Skin epidermis (tissue), 12 donors: ENCODE measurements around the gene DMGDH.

Experiments
- H3K27ac ChIP-seq, 21 experiments: fragments of 200-600 bp; sonication (generic) in 11 of 21; one replicate each; pipeline ENCODE4 v1.5.0; 2020; ENCODE audit warnings: mild to moderate bottlenecking in 3 of 21, inconsistent platforms in 2 of 21, moderate library complexity in 2 of 21
- H3K4me3 ChIP-seq, 7 experiments: fragments of 200-600 bp; sonication (generic) in 2 of 7; one replicate each; pipeline ENCODE4 v1.5.0; 2020; ENCODE audit warnings: inconsistent platforms in 2 of 7, mild to moderate bottlenecking in 2 of 7, moderate library complexity in 1 of 7

Gene DMGDH

DNA sequence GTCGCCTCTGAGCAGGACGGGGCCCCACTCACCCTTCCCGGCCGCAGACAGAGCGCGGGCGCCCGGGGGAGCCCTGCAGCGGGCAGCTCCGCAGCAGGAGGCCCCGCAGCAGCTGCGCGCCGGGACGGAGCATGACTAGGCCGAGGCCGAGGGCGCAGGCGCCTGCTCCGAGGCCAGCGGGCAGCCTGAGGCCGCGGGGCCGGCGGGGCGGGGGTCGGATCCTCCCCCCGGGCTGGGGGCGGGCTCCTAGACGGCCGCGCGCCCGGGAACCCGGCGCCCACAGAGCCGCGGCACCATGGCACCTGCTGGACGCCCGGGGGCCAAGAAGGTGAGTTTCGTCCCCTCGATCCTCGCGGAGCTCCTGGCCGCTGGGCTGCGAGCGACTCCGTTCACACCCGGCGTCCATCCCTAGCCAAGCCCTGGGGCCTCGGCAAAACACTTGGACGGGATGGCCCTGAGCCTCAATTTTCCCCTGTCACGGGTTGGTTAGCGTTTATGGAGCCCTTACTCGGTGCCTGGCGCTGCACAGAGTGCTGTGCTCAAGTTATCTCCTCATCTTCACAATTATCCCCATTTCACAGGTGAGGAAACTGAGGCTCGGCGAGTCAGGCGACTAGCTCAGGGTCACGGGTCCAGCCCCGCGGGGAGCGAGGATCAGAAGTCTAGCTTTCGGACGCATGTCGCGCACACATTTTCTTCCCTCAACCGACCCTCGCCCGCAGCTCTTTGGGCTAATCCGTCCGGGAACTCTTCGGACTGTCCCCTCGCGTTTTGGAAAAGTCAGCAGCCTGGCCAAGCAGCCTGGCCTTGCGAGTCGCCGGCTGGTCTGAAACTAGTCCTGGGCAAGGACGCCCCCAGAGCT lies at the start of gene DMGDH, which contains the start of gene BHMT2:
DMGDH (minus strand) TSS at position 187 of the 862 bp plus-strand sequence; CDS start at position 133, 54 bp downstream.
BHMT2 (plus strand) TSS at position 280 of the 862 bp plus-strand sequence; CDS start at position 296, 16 bp downstream.
- peak within 1 kb of the TSS; percentile 2 to 40 (median 21) for H3K4me3 ChIP-seq
- H3K27ac ChIP-seq: peak within 1 kb of the TSS in 8 of 21 experiments; percentile 5 to 67 (median 38)

DNA sequence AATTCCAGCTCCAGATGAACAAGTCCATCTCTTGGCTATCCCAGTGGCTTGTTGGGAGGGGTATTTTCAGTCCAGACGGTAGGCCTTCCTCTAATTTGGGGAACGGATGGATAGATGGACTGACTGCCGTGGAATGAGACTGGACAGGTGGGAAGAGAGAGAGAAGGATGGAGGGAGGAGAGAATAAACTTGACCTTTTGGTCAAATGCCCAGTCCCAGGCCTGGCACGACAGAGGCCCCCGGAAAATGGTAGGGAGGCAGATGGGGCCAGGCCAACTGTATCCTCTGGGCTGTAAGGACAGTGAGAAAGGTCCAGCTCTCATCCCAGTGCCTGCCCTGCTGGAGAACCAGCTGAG lies 43.2 kb upstream of the DMGDH start:
- Histone ChIP-seq H3K4me3 (no peak overlapping the region), H3K27ac (no peak overlapping the region)

GRCh38 chr5:79111960-79112702 lies 42.7 kb upstream of the DMGDH start:
- H3K27ac ChIP-seq: no peak overlapping the region
- no peak overlapping the region for H3K4me3 ChIP-seq

- Histone ChIP-seq H3K4me3 (no peak within 1 kb of the TSS), H3K27ac (no peak within 1 kb of the TSS)
These were observed 42.0 kb upstream of the DMGDH start, which contains the start of gene BHMT for GRCh38 chr5:79111387-79111959. BHMT (plus strand) TSS chr5:79111809; CDS start chr5:79111886, 77 bp downstream.

DNA sequence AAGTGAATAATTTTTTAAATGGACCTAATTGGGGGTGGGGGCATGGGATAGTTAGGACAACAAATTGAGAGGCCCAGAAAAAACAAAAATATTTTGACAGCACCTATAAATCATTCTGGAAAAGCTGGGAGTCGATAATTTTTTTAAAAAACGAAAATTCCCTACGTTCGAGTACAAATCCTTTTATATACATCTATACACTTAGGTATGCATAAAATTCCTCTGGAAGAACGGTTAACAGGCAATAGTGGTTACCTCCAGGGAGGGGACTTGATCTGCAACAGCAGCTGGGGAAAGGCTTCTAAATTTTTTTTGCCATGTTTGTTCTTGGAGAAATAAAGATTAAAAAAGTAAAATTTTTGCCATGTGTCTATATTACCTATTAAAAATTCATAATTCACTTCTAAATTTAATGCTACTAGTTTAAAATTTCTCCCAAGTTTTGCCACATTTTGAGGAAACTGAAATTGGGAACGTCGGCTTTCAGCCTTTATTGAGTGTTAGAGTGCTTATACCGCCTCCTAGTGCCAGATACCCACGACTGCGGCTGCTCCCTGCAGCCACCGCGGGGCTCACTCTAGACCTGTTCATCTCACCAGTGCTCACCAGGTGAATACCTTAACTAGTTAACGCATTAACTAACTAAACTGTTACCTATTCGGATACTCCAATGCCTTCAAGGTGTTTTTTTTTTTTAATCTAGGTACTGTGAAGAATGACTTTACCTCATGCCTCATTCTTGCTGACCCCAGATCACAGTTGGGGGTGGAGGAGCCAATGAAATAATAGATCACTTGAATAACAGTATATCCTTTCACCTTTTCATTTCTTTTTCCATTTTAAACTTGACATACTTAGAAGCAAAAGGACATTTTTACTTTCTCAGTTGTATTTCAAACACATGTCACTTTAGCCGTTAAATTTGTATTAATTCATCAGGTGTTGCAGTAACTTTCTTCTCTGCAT lies 40.3 kb upstream of the DMGDH start:
- Histone ChIP-seq H3K4me3 (no peak overlapping the region), H3K27ac (no peak overlapping the region)

- H3K27ac ChIP-seq: no peak overlapping the region
These were observed 39.3 kb upstream of the DMGDH start for GRCh38 chr5:79108792-79109191.

GRCh38 chr5:79108086-79108485 lies 38.6 kb upstream of the DMGDH start:
- Histone ChIP-seq H3K27ac (no peak overlapping the region), H3K4me3 (no peak overlapping the region)

More at GRCh38 chr5:79108792-79109191, 39.3 kb upstream of the DMGDH start:
- no peak overlapping the region for H3K4me3 ChIP-seq

GRCh38 chr5:79107020-79107796 lies 37.7 kb upstream of the DMGDH start:
- Histone ChIP-seq H3K4me3 (no peak overlapping the region), H3K27ac (no peak overlapping the region)

GRCh38 chr5:79105868-79106267 lies 36.4 kb upstream of the DMGDH start:
- H3K4me3 ChIP-seq: no peak overlapping the region
- no peak overlapping the region for H3K27ac ChIP-seq

DNA sequence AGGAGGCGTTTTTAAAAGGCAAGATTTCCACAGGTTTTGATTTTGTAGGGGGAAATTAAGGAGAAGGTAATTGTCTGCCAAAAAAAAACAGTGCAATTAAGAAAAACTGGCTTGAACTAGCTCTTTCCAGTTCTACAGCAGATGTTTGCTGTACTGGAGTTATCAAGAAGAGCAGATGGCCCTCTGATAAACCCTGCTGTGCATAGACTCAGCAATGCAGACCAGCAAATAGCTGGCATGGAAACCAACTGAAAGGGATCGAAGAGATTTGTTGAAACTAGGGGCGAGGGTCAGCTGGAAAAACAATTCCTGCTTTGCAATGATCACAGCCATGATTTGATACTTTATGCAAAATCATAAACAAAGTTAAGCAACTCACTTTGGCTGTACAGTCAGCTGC lies 24.3 kb upstream of the DMGDH start:
- H3K4me3 ChIP-seq: no peak overlapping the region
- H3K27ac ChIP-seq: no peak overlapping the region

GRCh38 chr5:79091064-79091463 lies 21.6 kb upstream of the DMGDH start:
- Histone ChIP-seq H3K27ac (no peak overlapping the region), H3K4me3 (no peak overlapping the region)

DNA sequence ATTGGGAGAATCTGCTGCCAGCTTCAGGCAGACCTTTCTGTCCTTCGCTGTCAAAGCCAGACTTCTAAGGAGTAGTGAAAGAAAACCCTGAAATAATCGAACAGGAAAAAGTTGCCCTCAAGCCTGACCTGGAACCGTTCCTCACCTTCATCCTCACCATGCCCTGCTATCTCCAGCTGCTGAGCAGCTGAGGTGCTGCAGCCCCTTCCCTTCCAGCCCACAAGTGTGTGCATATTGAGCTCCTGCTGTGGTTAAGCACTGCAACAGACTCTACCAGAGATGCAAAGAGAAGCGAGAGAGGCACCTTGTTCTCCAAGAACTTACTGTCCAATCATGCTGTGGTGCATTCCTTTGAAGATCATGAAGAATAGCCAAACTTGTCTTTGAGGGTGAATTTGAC lies 19.0 kb upstream of the DMGDH start:
- Histone ChIP-seq H3K4me3 (no peak overlapping the region), H3K27ac (no peak overlapping the region)

DNA sequence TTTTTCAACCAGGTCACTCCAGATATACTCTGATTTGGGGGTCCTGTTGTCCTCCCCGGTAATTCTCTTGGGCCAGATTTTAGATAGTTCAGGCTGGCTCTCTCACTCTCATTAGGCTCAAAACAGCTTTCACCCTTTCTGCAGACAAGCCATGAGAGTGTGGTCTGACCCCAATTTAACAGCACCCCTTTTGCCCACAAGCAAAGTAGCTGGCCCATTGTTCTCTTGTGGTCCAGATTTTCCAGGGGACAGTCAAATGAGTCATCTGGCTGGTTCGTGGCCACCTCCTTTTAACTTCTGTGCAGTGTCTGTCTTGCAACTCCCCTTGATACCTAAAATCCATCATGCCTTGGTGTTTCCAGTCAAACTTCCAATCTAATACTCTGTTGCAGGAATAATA lies 16.6 kb upstream of the DMGDH start:
- Histone ChIP-seq H3K4me3 (no peak overlapping the region), H3K27ac (no peak overlapping the region)

GRCh38 chr5:79081779-79082178 lies 12.3 kb upstream of the DMGDH start:
- Histone ChIP-seq H3K27ac (no peak overlapping the region), H3K4me3 (no peak overlapping the region)

DNA sequence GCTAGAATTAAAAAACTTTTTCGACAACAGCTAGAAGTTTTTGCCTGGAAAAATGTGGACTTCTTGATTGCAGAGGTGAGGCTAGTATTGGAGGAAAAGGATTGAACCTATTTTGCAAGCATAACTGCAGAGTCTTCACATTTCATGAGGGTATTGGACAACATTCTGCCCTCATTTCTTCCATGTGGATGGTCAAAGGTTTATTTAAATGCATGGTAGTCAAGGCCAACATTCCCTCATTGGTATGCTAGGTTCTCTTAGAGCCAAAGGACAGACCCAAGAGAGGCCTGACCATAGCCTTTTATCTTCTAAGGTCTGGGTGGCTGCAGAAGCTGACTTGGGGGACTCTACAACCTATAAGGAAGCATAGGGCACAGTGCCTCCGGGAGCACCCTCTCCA lies 11.3 kb upstream of the DMGDH start:
- no peak overlapping the region for H3K27ac ChIP-seq
- no peak overlapping the region for H3K4me3 ChIP-seq

GRCh38 chr5:79077680-79078365 lies 8.3 kb upstream of the DMGDH start:
- H3K27ac ChIP-seq: no peak overlapping the region
- H3K4me3 ChIP-seq: no peak overlapping the region

DNA sequence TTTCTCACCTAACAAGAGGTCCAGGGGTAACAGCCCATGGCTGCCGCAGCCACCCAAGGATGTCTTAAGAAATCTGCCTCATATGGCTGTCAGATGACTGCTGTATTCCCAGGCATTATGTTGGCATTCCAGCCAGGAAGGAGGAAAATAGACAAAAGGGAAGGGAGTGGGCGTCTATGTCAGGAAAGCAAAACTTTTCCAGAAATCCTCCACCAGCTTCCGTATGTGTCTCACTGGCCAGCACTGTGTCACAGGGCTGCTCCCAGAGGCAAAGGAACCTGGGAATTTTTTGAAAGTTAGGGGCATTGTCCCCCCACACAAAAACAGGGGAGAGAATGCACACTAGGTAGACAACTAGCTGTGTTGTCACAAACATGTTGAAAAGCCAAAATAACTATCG lies 7.3 kb upstream of the DMGDH start:
- Histone ChIP-seq H3K27ac (no peak overlapping the region), H3K4me3 (no peak overlapping the region)
